ENCODE results near the gene CRYBG3. TPM values are rescaled to one million over a fixed set of nuclear protein-coding genes. Genes with fewer than 3 reads are reported as not detected.

The CRYBG3 gene
- total and polyA plus RNA-seq, 2 of the 13 experiments (the other 11 are each of a cell fraction or from before 2014, with no cell fraction given) = 3.8 to 15.9 TPM

DNA sequence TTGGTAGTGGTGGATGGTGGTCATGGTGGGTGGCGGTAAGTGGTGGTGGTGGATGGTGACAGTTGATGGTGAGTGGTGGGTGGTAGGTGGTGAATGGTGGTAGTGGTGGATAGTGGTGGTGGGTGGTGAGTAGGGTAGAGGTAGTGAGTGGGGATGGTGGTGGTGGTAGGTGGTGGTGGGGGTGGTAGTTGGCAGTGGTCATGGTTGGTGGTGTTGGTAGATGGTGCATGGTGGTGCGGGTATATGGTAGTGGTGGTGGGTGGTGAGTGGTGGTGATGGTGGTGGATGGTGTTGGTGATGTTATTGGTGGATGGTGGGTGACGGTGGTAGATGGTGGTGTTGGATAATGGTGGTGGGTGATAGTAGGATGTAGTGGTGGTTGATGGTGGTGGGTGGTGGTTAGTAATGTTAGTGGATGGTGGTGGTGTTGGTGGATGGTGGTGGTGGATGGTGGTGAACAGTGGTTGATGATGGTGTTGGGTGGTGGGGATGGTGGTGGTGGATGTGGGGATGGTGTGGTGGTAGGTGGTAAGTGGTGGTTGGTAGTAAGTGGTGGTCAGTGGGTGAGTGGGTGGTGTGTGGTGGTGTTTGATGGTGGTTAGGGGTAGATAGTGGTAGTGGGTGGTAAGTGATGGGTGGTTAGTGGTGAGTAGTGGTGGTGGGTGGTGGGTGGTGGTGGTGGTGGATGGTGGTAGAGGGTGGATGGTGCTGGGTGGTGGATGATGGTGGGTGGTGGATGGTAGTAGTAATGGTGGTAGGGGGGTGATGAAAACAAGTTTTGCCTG, 167.2 kb downstream of the CRYBG3 start:
- POLR2A ChIA-PET = no interaction called here
- no peak for ATAC-seq
- in situ Hi-C loops (cut with HindIII; ENCODE audit: extremely low pct_ligation_motif_present, low pct_unique_long_range_greater_than_20kb) = no loop called here
- TF ChIP-seq, protein P1, sequence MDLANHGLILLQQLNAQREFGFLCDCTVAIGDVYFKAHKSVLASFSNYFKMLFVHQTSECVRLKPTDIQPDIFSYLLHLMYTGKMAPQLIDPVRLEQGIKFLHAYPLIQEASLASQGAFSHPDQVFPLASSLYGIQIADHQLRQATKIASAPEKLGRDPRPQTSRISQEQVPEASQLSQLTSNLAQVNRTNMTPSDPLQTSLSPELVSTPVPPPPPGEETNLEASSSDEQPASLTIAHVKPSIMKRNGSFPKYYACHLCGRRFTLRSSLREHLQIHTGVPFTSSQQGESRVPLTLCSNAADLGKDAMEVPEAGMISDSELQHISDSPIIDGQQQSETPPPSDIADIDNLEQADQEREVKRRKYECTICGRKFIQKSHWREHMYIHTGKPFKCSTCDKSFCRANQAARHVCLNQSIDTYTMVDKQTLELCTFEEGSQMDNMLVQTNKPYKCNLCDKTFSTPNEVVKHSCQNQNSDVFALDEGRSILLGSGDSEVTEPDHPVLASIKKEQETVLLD (CRISPR knock-in tag; IDR thresholded peaks at IDR 0.05; ENCODE audit: low read depth) = no peak
- TF ChIP-seq, protein P2, sequence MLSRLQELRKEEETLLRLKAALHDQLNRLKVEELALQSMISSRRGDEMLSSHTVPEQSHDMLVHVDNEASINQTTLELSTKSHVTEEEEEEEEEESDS (CRISPR knock-in tag; IDR thresholded peaks at IDR 0.05; ENCODE audit: borderline replicate concordance) = no peak
- no peak for TF ChIP-seq ZC3H4 (CRISPR knock-in tag; IDR thresholded peaks at IDR 0.05; ENCODE audit: borderline replicate concordance)
- no peak for TF ChIP-seq ZNF776 (CRISPR knock-in tag; IDR thresholded peaks at IDR 0.05)
- no peak for TF ChIP-seq GABPB1 (CRISPR knock-in tag; IDR thresholded peaks at IDR 0.05)
- TF ChIP-seq ZNF274 (CRISPR knock-in tag; IDR thresholded peaks at IDR 0.05) = no peak
- TF ChIP-seq, protein P3, sequence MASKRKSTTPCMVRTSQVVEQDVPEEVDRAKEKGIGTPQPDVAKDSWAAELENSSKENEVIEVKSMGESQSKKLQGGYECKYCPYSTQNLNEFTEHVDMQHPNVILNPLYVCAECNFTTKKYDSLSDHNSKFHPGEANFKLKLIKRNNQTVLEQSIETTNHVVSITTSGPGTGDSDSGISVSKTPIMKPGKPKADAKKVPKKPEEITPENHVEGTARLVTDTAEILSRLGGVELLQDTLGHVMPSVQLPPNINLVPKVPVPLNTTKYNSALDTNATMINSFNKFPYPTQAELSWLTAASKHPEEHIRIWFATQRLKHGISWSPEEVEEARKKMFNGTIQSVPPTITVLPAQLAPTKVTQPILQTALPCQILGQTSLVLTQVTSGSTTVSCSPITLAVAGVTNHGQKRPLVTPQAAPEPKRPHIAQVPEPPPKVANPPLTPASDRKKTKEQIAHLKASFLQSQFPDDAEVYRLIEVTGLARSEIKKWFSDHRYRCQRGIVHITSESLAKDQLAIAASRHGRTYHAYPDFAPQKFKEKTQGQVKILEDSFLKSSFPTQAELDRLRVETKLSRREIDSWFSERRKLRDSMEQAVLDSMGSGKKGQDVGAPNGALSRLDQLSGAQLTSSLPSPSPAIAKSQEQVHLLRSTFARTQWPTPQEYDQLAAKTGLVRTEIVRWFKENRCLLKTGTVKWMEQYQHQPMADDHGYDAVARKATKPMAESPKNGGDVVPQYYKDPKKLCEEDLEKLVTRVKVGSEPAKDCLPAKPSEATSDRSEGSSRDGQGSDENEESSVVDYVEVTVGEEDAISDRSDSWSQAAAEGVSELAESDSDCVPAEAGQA (IDR thresholded peaks at IDR 0.05; ENCODE audit: low read depth) = no peak
- TF ChIP-seq, protein P3 (CRISPR knock-in tag; IDR thresholded peaks at IDR 0.05; ENCODE audit: borderline replicate concordance) = no peak
- no peak for TF ChIP-seq ZNF232 (CRISPR knock-in tag; IDR thresholded peaks at IDR 0.05; ENCODE audit: borderline replicate concordance)
- no peak for TF ChIP-seq ZNF781 (CRISPR knock-in tag; IDR thresholded peaks at IDR 0.05; ENCODE audit: borderline replicate concordance, not compliant biosample characterization)
- no peak for TF ChIP-seq ZFP90 (CRISPR knock-in tag; IDR thresholded peaks at IDR 0.05; ENCODE audit: borderline replicate concordance)
- no peak for TF ChIP-seq GLI4 (CRISPR knock-in tag; IDR thresholded peaks at IDR 0.05; ENCODE audit: borderline replicate concordance)

More for the DNA sequence above, 167.2 kb downstream of the CRYBG3 start:
- no peak overlapping the region for H2AFZ ChIP-seq (ENCODE audit: low read length)
- H3K4me1 ChIP-seq (ENCODE audit: insufficient read depth, low read length) = peaks cover 43% of the 10 kb centered on the region
- DNase-seq (ENCODE audit: low spot score) (no peak), FAIRE-seq (no peak)
- no peak overlapping the region for H3K9ac ChIP-seq (ENCODE audit: insufficient read depth, low read depth, low read length)
- no peaks in the 10 kb centered on the region for H3K36me3 ChIP-seq (replicated peaks in 1 of 2; ENCODE audit: control insufficient read depth in 1 of 2, insufficient read depth in 2 of 2, low read length in 2 of 2)
- H4K20me1 ChIP-seq (ENCODE audit: insufficient read depth, low read length) = no peaks in the 10 kb centered on the region
- CTCF ChIA-PET (ENCODE audit: low intra/inter-chr PET ratio, low total read pairs) = no interaction called here
- BruUV-seq (replicated peaks) = no TSS peak
- intact Hi-C loops (cut with micrococcal nuclease; ENCODE audit: unreplicated experiment) = no loop called here
- H3K27ac ChIP-seq (ENCODE audit: extremely low read length, insufficient read depth, low read length) = no peak overlapping the region
- WGBS (ENCODE audit: low lambda C conversion rate) = 96% methylated on average over 3 of the region's 3 CpGs
- no peaks in the 10 kb centered on the region for H3K27me3 ChIP-seq (ENCODE audit: control insufficient read depth in 1 of 2, insufficient read depth in 2 of 2, low read length in 2 of 2)
- H3K4me2 ChIP-seq (ENCODE audit: low read depth, low read length) = no peak overlapping the region
- no peaks in the 10 kb centered on the region for H3K9me3 ChIP-seq (ENCODE audit: low read length)
- no peak overlapping the region for H3K4me3 ChIP-seq (replicated peaks in 1 of 3; ENCODE audit: insufficient read depth in 1 of 3, low read depth in 2 of 3, low read length in 3 of 3)
- no peaks in the 10 kb centered on the region for H3K79me2 ChIP-seq (ENCODE audit: insufficient read depth, low read length)
